Measurements from ENCODE around the gene CYP2A7.
"Not testable (repeated sequence)": the region's sequence is repeated elsewhere in the genome, so short reads cannot be mapped to it uniquely, and the experiment has no call there.

CYP2A7 gene

DNA sequence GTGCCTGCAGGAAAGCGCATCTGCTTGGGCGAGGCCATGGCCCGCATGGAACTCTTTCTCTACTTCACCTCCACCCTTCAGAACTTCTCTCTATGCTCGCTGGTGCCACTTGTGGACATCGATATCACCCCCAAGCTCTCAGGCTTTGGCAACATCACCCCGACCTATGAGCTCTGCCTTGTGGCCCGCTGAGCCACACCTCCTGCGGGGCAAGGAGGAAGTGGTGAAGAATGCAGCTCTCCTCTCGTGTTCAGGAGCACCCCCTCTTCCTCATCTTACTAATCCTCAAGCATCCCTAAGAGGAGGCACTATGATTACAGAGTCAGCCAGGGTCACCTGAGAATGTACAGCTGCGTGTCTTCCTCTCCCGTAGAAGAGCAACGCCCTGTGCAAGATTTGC, 17.9 kb upstream of the CYP2A7 start:
- DNase-seq (ENCODE audit: low read depth in 2 of 2): not testable (repeated sequence)

DNA sequence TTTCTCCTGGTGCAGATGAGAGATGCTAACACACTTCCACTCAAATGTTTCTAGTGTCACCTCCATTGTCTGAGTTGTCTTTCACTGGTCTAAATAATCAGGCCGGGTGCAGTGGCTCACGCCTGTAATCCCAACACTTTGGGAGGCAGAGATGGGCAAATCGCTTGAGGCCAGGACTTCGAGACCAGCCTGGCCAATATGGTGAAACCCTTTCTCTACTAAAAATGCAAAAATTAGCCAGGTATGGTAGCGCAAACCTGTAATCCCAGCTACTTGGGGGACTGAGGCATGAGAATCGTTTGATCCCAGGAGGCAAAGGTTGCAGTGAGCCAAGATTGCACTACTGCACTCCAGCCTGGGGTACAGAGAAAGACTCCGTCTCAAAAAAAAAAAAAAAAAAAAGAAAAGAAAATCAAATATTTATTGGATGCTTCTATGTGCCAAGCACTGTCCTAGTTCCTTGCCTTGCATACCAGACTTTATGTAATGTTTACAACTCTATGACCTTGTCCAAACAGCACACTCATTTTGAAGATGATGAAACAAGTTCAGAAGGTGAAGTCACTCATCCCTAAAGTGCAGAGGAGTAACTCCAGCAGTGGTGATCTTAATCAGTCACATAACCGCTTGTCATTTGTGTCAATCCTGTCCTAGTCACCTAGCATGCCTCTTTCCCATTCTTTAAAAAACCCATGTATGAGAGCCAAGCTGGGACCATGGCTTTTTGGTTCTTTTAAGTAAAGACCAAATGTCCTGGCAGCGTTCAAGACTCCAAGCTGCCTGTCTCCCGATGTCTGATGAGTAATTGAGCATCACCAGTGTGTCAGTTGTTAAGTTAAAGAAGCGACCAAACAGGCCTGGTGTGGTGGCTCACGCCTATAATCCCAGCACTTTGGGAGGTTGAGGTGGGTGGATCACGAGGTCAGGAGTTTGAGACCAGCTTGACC, 15.1 kb upstream of the CYP2A7 start:
- DNase-seq (ENCODE audit: low read depth in 2 of 2): not testable (repeated sequence)

DNA sequence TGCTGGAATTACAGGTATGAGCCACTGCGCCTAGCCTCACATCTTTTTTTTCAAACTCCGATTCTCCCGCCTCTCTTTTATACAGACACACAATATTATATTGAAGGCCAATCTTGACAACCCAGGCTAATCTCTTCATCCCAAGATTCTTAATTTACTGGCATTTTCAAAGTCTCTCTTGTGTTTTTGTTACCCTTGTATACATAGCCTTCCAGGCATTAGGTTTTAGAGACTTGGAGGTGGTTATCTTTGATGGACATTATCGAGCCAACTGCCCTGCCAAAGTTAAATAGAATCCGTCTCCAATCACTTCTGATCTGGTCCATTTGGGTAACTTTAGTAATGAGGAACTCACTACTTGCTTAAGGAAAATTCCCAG, 14.4 kb upstream of the CYP2A7 start:
- DNase-seq (ENCODE audit: low read depth in 2 of 2): no peak

DNA sequence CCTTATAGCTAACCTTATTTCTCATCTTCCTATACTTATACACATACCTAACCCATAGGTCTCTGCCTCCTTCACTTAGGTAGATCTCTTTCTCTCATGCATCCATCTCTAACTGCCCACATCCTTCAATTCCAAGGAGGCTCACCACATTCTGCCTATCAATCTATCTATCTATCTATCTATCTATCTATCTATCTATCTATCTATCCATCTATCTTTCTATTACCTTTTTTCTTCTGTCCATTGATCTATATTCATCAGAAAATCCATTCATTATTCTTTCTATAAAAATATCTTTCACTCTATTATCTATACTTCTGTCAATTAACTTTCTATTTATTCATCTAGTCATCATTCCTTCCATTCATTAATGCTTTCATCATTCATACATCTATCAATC, 11.1 kb upstream of the CYP2A7 start:
- DNase-seq (ENCODE audit: low read depth in 2 of 2): no peak

DNA sequence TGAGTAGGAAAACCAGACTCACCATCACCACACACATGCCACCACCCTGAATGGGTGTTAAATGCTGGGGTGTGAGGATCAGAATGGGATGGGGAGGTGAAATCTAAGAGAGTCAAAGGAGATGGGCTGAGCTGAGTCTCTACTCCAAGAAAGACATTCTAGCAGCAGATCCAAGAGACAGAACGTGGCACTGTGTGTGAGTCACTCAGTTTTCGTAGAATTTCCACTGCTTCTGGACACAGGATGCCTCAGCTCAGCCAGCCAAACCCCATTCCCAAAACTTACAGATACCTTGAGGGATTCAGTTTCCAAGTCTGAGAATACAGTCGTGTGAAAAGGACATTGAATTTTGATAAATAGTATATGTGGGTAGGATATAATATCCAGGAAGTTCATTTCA, 7.3 kb upstream of the CYP2A7 start:
- DNase-seq (ENCODE audit: low read depth in 2 of 2): no peak

DNA sequence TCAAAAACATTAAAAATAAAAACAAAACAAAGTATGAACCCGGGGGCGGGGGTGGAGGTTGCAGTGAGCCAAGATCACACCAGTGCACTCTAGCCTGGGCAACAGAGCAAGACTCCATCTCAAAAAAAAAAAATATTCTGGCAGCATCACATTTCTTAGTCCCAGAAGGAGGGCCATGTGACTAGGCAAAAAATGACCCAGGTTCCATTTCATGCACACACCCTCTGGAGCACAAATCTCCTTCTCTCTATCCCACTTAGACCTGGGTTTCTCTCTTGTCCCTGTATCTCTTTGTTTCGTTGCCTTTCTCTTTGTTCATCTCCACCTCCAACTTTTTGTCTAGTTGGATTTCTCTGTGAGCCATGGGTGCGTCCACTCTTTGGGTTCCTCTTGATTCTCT, 6.2 kb upstream of the CYP2A7 start:
- DNase-seq (ENCODE audit: low read depth in 2 of 2): no peak

DNA sequence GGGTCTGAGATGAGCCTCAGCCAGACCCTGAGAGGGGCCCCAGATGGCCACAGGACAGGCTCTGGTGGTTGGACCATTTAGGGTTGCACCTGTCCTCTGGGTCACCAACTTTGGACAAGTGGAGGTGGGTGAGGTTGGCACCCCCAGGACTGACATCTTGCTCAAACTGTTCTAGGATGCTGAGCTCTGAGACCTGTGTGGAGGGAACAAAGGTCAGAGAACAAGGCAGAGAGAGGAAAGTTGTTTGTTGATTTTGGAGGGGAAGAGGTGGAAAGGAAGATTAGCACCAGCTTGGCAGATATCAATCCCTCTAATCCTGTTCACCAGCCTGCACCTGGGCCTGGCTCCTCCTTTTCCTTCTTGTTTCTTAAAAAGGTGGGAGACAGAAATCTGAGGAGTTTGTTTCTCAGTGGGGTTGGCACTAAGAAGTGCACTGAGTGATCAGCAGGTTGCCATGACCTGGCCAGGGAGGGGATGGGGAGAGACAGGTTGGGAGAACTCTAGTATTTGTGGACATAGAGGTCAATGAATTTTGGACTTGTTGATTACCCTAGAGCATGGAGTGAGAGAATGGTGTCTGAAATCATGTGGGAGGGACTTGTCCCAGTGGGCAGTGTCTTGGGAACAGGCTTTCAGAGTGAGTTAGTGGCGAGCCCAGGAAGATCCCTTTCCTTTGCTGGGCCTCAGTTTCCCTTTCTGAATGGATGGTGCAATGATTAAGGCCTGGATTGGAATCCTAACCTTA, 2.3 kb upstream of the CYP2A7 start:
- not testable (repeated sequence) for DNase-seq (ENCODE audit: low read depth in 2 of 2)

DNA sequence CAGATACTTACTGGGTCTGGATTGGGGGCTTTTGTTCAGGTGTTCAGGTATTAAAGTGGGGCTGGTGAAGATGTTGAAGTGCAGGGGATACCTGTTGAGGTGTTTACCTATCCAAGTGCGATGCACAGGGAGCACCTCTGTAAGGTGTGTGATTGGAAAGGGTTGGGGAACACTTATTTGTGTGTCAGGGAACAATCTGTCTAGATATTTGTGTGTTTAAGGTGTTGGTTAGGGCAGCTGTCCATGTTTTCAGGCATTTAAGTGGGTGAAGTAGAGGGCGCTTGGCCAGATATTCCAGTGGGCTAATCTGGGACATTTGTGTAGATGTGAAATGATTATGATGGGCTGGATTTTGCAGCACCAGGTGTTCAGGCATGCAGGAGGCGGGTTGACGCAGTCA, 2.7 kb downstream of the CYP2A7 start:
- not testable (repeated sequence) for DNase-seq (ENCODE audit: low read depth in 2 of 2)

DNA sequence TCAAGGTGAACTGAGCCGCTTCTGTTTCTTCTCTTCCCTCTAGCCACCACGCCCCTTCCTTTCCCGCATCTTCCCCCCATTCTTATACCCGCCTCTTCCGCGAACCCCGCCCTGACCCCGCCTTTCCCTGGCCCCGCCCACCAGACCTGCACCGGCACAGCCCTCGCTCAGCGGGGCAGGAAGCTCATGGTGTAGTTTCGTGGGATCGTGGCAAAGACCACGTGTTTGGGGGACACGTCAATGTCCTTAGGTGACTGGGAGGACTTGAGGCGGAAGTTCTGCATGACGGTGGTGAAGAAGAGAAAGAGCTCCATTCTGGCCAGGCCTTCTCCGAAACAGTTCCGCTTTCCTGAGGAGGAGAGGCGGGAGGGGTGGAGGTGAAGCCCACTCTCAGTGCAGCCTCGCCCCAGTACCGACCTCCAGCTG, 6.5 kb downstream of the CYP2A7 start:
- peak; percentile 56 to 73 for DNase-seq (ENCODE audit: low read depth in 2 of 2)

DNA sequence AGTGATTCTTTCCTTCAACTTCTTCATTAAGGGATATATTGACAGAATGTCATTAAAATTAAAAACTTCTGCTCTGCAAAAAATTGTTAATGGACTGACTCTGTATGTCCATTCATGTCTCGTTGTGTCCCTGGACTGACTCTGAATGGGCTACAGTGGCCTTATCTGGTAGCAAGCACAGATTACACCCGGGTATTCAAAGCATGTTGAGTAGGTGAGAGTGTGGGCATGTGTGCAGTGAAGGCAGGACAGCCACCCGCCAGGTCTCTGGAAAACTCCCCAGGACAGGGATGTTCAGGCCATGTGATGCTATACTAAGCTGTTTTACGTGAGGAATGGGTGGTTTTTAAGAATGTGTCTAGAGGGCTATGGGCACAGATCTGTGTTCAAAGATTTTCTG, 7.2 kb downstream of the CYP2A7 start:
- not testable (repeated sequence) for DNase-seq (ENCODE audit: low read depth in 2 of 2)

DNA sequence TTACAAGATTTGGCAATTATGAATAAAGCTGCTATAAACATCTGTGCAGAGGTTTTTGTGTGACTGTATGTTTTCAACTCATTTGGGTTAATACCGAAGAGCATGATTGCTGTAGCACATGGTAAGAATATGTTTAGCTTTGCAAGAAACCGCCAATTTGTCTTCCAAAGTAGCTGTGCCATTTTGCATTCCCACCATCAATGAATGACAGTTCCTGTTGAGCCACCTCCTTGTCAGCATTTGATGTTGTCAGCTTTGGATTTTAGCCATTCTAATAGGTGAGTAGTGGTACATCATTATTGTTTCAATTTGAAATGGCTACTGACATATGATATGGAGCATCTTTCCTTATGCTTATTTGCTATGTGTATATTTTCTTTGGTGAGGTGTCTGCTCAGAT, 8.2 kb downstream of the CYP2A7 start:
- DNase-seq (ENCODE audit: low read depth in 2 of 2): not testable (repeated sequence)

DNA sequence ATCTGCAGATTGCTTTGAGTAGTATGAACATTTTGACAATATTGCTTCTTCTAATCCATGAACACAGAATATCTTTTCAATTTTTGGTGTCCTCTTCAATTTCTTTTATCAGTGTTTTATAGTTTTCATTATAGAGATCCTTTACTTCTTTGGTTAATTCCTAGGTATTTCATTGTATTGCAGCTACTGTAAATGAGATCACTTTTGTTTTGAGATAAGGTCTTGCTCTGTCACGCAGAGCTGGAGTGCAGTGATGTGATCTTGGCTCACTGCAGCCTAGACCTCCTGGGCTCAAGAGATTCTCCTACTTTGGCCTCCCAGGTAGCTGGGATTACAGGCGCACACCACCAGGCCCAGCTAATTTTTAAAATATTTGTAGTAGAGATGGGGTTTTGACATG, 9.8 kb downstream of the CYP2A7 start:
- no peak for DNase-seq (ENCODE audit: low read depth in 2 of 2)

DNA sequence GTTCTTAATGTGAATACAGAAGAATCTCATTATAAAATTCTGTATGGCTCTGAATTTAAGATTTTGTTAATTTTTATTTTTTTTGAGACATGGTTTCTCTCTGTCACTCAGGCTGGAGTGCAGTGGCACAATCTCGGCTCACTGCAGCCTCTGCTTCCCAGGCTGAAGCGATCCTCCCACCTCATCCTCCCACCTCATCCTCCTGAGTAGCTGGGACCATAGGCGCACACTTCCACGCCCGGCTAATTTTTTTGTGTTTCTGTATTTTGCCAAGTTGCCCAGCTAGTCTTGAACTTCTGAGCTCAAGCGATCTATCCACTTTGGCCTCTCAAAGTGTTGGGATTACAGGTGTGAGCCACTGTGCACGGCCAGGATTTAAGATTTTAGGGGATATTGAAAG, 14.3 kb downstream of the CYP2A7 start:
- no peak for DNase-seq (ENCODE audit: low read depth in 2 of 2)

DNA sequence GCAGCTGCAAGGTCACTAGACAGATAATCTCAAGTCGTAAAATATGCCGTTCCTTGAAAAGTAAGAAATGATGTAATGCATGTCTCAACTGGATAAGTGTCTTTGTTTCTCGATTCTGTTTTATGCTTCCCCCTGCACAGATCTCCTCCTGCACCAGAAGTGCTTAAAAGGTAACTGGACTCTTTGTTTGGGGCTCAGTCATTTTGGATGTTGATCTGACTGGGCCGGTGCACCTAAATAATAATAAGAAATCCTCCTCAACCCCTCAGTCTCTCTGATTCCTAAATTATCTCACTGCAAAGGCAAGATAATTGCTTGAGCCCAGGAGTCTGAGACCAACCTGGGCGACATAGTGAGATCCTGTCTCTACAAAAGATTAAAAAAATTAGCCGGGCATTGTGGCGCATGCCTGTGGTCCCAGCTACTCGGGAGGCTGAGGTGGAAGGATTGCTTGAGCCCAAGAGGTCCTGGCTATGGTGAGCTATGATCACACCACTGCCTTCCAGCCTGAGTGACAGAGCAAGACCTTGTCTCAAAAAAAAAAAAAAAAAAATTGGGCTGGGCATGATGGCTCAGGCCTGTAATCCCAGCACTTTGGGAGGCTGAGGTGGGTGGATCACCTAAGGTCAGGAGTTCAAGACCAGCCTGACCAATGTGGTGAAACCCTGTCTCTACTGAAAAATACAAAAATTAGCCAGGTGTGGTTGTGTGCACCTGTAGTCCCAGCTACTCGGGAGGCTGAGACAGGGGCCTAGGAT, 17.1 kb downstream of the CYP2A7 start:
- not testable (repeated sequence) for DNase-seq (ENCODE audit: low read depth in 2 of 2)

DNA sequence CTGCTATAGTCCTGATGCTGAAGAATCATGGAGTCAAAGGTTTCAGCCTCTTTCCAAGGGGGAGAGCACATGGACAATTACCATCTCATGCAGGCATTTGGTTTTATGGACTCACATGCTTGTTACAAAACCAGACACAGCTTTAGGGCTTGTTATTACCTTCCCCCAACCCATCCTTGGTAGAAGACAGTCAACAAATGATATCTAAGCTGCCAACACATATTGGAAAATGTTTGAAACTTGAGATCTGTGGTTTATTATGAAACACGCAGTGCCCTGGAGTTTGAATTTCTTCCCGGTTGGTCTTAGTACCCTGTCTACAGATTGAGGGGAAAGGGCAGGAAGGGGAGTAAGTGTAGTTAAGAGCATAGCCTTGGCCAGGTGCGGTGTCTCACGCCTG, 19.2 kb downstream of the CYP2A7 start:
- no peak for DNase-seq (ENCODE audit: low read depth in 2 of 2)

DNA sequence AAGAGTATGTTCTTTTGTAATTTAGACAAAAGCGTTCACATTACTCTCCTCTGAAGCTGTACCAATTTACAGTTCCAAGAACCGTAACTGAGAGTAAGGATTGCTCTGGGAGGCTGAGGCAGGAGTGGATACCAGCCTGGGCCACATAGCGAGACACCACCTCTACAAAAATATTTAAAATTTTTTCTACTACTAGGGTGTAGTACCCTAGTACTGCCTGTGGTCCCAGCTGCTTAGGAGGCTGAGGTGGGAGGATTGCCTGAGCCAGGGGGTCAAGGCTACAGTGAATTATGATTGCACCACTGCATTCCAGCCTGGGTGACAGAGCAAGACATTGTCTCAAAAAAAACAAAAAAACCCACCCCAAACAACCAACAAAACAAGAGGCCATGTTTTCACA, 19.7 kb downstream of the CYP2A7 start:
- no peak for DNase-seq (ENCODE audit: low read depth in 2 of 2)

DNA sequence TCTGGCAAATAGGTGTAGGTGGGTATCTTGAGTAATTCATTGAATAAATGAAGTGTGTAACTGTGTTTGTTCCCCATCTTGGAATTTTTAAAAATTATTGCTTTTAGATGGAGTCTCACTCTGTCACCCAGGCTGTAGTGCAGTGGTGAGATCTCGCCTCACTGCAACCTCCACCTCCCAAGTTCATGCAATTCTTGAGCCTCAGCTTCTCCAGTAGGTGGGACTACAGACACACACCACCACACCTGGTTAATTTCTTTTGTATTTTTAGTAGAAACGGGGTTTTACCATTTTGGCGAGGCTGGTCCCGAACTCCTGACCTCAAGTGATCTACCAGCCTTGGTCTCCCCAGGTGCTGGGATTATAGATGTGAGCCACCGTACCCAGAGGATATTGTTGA, 23.9 kb downstream of the CYP2A7 start:
- no peak for DNase-seq (ENCODE audit: low read depth in 2 of 2)

DNA sequence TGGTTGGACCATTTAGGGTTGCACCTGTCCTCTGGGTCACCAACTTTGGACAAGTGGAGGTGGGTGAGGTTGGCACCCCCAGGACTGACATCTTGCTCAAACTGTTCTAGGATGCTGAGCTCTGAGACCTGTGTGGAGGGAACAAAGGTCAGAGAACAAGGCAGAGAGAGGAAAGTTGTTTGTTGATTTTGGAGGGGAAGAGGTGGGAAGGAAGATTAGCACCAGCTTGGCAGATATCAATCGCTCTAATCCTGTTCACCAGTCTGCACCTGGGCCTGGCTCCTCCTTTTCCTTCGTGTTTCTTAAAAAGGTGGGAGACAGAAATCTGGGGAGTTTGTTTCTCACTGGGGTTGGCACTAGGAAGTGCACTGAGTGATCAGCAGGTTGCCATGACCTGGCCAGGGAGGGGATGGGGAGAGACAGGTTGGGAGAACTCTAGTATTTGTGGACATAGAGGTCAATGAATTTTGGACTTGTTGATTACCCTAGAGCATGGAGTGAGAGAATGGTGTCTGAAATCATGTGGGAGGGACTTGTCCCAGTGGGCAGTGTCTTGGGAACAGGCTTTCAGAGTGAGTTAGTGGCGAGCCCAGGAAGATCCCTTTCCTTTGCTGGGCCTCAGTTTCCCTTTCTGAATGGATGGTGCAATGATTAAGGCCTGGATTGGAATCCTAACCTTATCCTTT, 29.4 kb downstream of the CYP2A7 start:
- not testable (repeated sequence) for DNase-seq (ENCODE audit: low read depth in 2 of 2)

DNA sequence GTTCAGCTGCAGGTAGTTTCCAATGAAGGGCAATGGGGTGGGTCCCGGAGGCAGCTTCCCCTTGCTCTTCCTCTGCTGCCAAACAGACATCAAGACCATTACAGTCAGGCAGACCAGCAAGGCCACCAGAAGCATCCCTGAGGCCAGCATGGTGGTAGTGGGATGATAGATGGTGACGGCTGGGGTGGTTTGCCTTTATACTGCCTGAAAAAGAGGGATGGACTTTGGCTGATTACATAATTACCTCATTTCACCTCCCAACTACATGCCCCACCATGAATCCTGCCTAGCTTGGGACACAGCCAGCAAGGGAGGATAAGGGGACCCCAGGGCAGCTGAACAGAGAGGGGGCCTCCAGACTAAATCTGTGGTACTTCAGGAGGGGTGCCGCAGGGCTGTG, 31.8 kb downstream of the CYP2A7 start, which contains the start of gene CYP2A6:
Gene CYP2A6, minus strand, starts transcription at position 171 of the 400 bp plus-strand sequence. Its CDS starts 21 bp downstream, at position 150.
- DNase-seq (ENCODE audit: low read depth in 2 of 2): not testable (repeated sequence)

DNA sequence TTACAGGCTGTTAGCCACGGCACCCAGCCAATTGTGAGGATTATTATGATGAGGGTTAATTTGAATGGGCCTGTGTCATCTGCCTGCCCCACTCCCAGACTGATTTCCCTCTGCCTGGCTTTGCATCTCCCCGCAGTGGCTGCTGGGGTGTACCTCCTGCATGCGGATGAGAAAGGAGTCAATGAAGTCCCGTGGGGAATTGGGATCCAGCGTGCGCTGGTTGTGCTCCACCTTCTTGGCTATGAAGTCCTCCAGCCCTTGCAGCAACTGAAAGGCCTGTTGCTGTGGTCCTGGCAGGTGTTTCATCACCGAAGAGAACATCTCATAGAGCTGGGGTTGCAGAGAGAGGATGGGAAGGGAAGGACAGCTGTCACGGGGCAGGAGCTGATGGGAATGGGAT, 35.3 kb downstream of the CYP2A7 start:
- DNase-seq (ENCODE audit: low read depth in 2 of 2): not testable (repeated sequence)

DNA sequence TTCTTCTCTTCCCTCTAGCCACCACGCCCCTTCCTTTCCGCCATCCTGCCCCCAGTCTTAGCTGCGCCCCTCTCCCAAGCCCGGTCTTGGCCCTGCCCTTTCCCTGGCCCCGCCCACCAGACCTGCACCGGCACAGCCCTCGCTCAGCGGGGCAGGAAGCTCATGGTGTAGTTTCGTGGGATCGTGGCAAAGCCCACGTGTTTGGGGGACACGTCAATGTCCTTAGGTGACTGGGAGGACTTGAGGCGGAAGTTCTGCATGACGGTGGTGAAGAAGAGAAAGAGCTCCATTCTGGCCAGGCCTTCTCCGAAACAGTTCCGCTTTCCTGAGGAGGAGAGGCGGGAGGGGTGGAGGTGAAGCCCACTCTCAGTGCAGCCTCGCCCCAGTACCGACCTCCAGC, 38.4 kb downstream of the CYP2A7 start:
- DNase-seq (ENCODE audit: low read depth in 2 of 2): peak; percentile 64 to 71

All from stimulated activated CD8-positive, alpha-beta memory T cell treated with anti-CD3 and anti-CD28 coated beads, Interleukin-15, amount 100 ng/mL, for 4 hours (primary cell).